Neuronal stem cell (in vitro differentiated cells): ENCODE measurements around the gene TOX2.

Source experiments
- DNase-seq: peaks from one replicate; pipeline ENCODE4 v3.0.0-alpha.2; 2013; ENCODE audit warnings: low spot score
- H2AFZ ChIP-seq: one replicate; pipeline ENCODE4 v1.6.1; 2013; ENCODE audit warnings: mild to moderate bottlenecking, low read length, inconsistent platforms
- H2AK5ac ChIP-seq: 2 replicates; pipeline ENCODE4 v1.6.1; 2013; ENCODE audit warnings: low read depth, mild to moderate bottlenecking, inconsistent platforms, low read length, moderate library complexity, mixed read lengths
- H2BK120ac ChIP-seq: 2 replicates; pipeline ENCODE4 v1.6.1; 2013; ENCODE audit warnings: low read depth, mild to moderate bottlenecking, inconsistent platforms, low read length, moderate library complexity, mixed read lengths
- H2BK12ac ChIP-seq: one replicate; pipeline ENCODE4 v1.6.1; 2013; ENCODE audit warnings: low read length, inconsistent platforms
- H2BK15ac ChIP-seq: 2 replicates; pipeline ENCODE4 v1.6.1; 2013; ENCODE audit warnings: mild to moderate bottlenecking, low read length, inconsistent platforms, mixed read lengths
- H2BK5ac ChIP-seq: one replicate; pipeline ENCODE4 v1.6.1; 2013; ENCODE audit warnings: inconsistent platforms, mild to moderate bottlenecking, low read length, moderate library complexity
- H3K14ac ChIP-seq: one replicate; pipeline ENCODE4 v1.6.1; 2013; ENCODE audit warnings: low read length, inconsistent platforms
- H3K18ac ChIP-seq: 2 replicates; pipeline ENCODE4 v1.6.1; 2013; ENCODE audit warnings: low read length, inconsistent platforms
- H3K23ac ChIP-seq: 2 replicates; pipeline ENCODE4 v1.6.1; 2013; ENCODE audit warnings: low read depth, mild to moderate bottlenecking, mixed read lengths, low read length, inconsistent platforms; ENCODE audit not compliant: poor library complexity
- H3K27ac ChIP-seq: replicated peaks from 3 replicates; pipeline ENCODE4 v1.5.1; 2013; ENCODE audit warnings: low read length, inconsistent platforms
- H3K27me3 ChIP-seq, 3 experiments: 2 replicates each; pipeline ENCODE4 v1.6.1; 2013; ENCODE audit warnings: low read length in 3 of 3, mild to moderate bottlenecking in 2 of 3, inconsistent platforms in 1 of 3, low read depth in 1 of 3, mixed read lengths in 1 of 3, moderate library complexity in 1 of 3; ENCODE audit not compliant: control insufficient read depth in 3 of 3, insufficient read depth in 3 of 3
- H3K36me3 ChIP-seq, 2 donors: replicated peaks in 1 of 2; 2 replicates each; pipeline ENCODE4 v1.6.1; 2013; ENCODE audit warnings: low read length in 2 of 2; ENCODE audit not compliant: control insufficient read depth in 2 of 2, insufficient read depth in 2 of 2
- H3K4ac ChIP-seq: 2 replicates; pipeline ENCODE4 v1.6.1; 2013; ENCODE audit warnings: inconsistent platforms, mild to moderate bottlenecking, low read length, moderate library complexity
- H3K4me1 ChIP-seq, 2 donors: 1 replicate in 1 of 2; 2 replicates in 1 of 2; pipeline ENCODE4 v1.6.1; 2013; ENCODE audit warnings: low read length in 2 of 2, low read depth in 1 of 2; ENCODE audit not compliant: control insufficient read depth in 2 of 2, insufficient read depth in 1 of 2
- H3K4me2 ChIP-seq: one replicate; pipeline ENCODE4 v1.6.1; 2013; ENCODE audit warnings: mild to moderate bottlenecking, low read length, inconsistent platforms; ENCODE audit not compliant: insufficient read depth, poor library complexity, severe bottlenecking
- H3K4me3 ChIP-seq, 2 donors: 2 replicates each; pipeline ENCODE4 v1.5.1; 2013; ENCODE audit warnings: low read length in 2 of 2, mild to moderate bottlenecking in 2 of 2, inconsistent platforms in 1 of 2, moderate library complexity in 1 of 2
- H3K79me1 ChIP-seq: one replicate; pipeline ENCODE4 v1.6.1; 2013; ENCODE audit warnings: low read depth, mild to moderate bottlenecking, inconsistent platforms, low read length, moderate library complexity
- H3K9ac ChIP-seq: one replicate; pipeline ENCODE4 v1.6.1; 2013; ENCODE audit warnings: mild to moderate bottlenecking, low read depth, low read length, inconsistent platforms; ENCODE audit not compliant: poor library complexity
- H3K9me3 ChIP-seq, 2 donors: replicated peaks in 1 of 2; 2 replicates each; pipeline versions ENCODE3 to v1.6.1; 2013; ENCODE audit warnings: low read length in 2 of 2, mild to moderate bottlenecking in 2 of 2, inconsistent platforms in 1 of 2, low read depth in 1 of 2, mixed read lengths in 1 of 2, moderate library complexity in 1 of 2; ENCODE audit not compliant: control insufficient read depth in 2 of 2, insufficient read depth in 1 of 2
- H4K8ac ChIP-seq: one replicate; pipeline ENCODE4 v1.6.1; 2013; ENCODE audit warnings: low read depth, mild to moderate bottlenecking, inconsistent platforms, low read length, moderate library complexity
- H4K91ac ChIP-seq: one replicate; pipeline ENCODE4 v1.6.1; 2013; ENCODE audit warnings: low read length, low read depth, mild to moderate bottlenecking, inconsistent platforms; ENCODE audit not compliant: poor library complexity
- WGBS, 2 donors: extraction: QIAGEN DNeasy Blood & Tissue Kit; methylation state at CpG; one replicate each; pipeline ENCODE4 v1.1.7; 2013; ENCODE audit warnings: missing lambda C conversion rate in 2 of 2, mixed read lengths in 1 of 2; ENCODE audit not compliant: insufficient read length in 2 of 2, insufficient replicate concordance in 1 of 2; ENCODE audit errors: extremely low coverage in 2 of 2; 5-methylcytosine and 5-hydroxymethylcytosine counted together

The TOX2 gene

GRCh38 chr20:44004306-44004915 lies 89.8 kb downstream of the TOX2 start:
- Histone ChIP-seq H3K18ac (no peak overlapping the region), H3K27me3 (no peaks in the 10 kb centered on the region), H2BK5ac (no peak overlapping the region), H4K91ac (no peak overlapping the region), H3K4me3 (peak overlapping the region in 1 of 2 donors; percentile 11), H3K27ac (no peak overlapping the region), H3K23ac (no peak overlapping the region), H2BK12ac (no peak overlapping the region), H2BK120ac (no peak overlapping the region), H3K4me1 (no peaks in the 10 kb centered on the region), H3K79me1 (peaks cover 2% of the 10 kb centered on the region), H2BK15ac (no peak overlapping the region), H3K36me3 (no peaks in the 10 kb centered on the region), H3K9ac (no peak overlapping the region), H2AK5ac (no peak overlapping the region), H2AFZ (no peak overlapping the region), H4K8ac (no peak overlapping the region), H3K9me3 (no peaks in the 10 kb centered on the region), H3K14ac (no peak overlapping the region), H3K4ac (no peak overlapping the region), H3K4me2 (no peak overlapping the region)
- no peak for DNase-seq
- no CpG with 5 or more reads among the region's 4 CpGs for whole genome bisulfite sequencing, 2 donors

GRCh38 chr20:44005661-44006060 lies 91.0 kb downstream of the TOX2 start:
- no peak for DNase-seq
- Histone ChIP-seq H2BK15ac (no peak overlapping the region), H3K4ac (no peak overlapping the region), H3K36me3 (no peaks in the 10 kb centered on the region), H3K79me1 (peaks cover 2% of the 10 kb centered on the region), H2BK120ac (no peak overlapping the region), H2AFZ (no peak overlapping the region), H3K4me2 (no peak overlapping the region), H3K9ac (no peak overlapping the region), H3K4me3 (no peak overlapping the region), H2AK5ac (no peak overlapping the region), H4K91ac (no peak overlapping the region), H2BK12ac (no peak overlapping the region), H3K4me1 (no peaks in the 10 kb centered on the region), H2BK5ac (no peak overlapping the region), H3K27ac (no peak overlapping the region), H3K27me3 (no peaks in the 10 kb centered on the region), H4K8ac (no peak overlapping the region), H3K18ac (no peak overlapping the region), H3K9me3 (no peaks in the 10 kb centered on the region), H3K23ac (no peak overlapping the region), H3K14ac (no peak overlapping the region)
- WGBS, 2 donors: no CpG with 5 or more reads among the region's 3 CpGs

GRCh38 chr20:44006126-44006525 lies 91.5 kb downstream of the TOX2 start:
- no peak overlapping the region for H3K27ac ChIP-seq
- no peak for DNase-seq
- H4K8ac ChIP-seq: no peak overlapping the region

GRCh38 chr20:44006578-44006977 lies 91.9 kb downstream of the TOX2 start:
- Histone ChIP-seq H2BK15ac (no peak overlapping the region), H3K9me3 (no peaks in the 10 kb centered on the region), H4K91ac (no peak overlapping the region), H2AFZ (no peak overlapping the region), H4K8ac (no peak overlapping the region), H3K18ac (peak overlapping the region; percentile 6), H3K23ac (peak overlapping the region; percentile 8), H2BK12ac (no peak overlapping the region), H3K4ac (no peak overlapping the region), H3K14ac (no peak overlapping the region), H3K4me3 (no peak overlapping the region), H3K27ac (no peak overlapping the region), H3K79me1 (peaks cover 2% of the 10 kb centered on the region), H2AK5ac (no peak overlapping the region), H3K4me1 (no peaks in the 10 kb centered on the region), H3K9ac (peak overlapping the region; percentile 79), H3K36me3 (no peaks in the 10 kb centered on the region), H3K27me3 (no peaks in the 10 kb centered on the region), H2BK5ac (no peak overlapping the region), H3K4me2 (no peak overlapping the region), H2BK120ac (no peak overlapping the region)
- WGBS, 2 donors: no CpG with 5 or more reads among the region's 9 CpGs
- DNase-seq: no peak

More at GRCh38 chr20:44006126-44006525, 91.5 kb downstream of the TOX2 start:
- Histone ChIP-seq H2BK15ac (no peak overlapping the region), H2AK5ac (no peak overlapping the region), H3K4me3 (no peak overlapping the region), H3K4ac (no peak overlapping the region), H3K9ac (no peak overlapping the region), H4K91ac (no peak overlapping the region), H3K27me3 (no peaks in the 10 kb centered on the region), H2BK120ac (no peak overlapping the region), H3K14ac (no peak overlapping the region), H2BK5ac (no peak overlapping the region), H3K4me1 (no peaks in the 10 kb centered on the region), H3K4me2 (no peak overlapping the region), H3K79me1 (peaks cover 2% of the 10 kb centered on the region), H3K23ac (no peak overlapping the region), H3K9me3 (no peaks in the 10 kb centered on the region), H2AFZ (no peak overlapping the region), H3K18ac (no peak overlapping the region), H2BK12ac (no peak overlapping the region), H3K36me3 (no peaks in the 10 kb centered on the region)
- WGBS, 2 donors: no CpG with 5 or more reads among the region's 6 CpGs
